ENCODE results near the gene PKD1.

Gene PKD1

DNA sequence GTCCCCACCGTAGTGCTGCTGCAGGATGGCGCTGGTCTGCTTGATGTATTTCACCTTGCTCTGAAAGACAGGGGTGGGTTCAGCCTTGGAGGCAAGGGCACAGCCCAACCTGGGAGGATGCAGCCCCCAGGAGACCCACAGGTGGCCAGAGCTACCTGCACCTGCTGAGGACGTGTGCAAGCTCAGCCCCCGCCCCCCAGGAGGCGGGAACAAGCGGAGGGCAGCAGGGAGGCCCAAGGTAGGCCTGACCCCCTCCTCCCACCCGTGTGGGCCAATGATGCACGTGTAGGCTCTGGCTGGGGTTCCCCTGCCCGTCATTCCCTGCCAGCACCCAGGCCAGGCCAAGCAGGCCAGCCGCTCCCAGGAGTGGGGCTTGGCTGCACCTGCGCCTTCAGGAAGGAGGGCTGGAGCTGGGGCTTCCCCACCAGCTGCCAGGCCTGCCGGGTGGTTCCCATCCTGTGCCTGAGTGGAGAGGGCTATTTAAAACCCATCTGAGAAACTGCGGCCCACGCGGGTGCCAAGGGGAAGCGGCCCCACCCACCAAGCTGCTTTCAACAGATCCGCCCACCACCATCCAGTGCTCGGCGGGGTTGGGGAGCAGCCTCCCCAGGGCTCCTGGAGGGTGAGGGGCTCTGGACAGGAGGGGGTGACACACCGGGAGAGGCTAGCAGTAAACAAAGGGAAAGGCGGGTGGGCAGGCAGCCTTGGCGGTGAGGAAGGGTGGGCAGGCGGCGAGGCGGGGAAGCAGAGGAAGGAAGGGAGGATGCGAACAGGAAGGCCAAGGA is 91.8 kb downstream of the PKD1 start:
- no peak for DNase-seq

DNA sequence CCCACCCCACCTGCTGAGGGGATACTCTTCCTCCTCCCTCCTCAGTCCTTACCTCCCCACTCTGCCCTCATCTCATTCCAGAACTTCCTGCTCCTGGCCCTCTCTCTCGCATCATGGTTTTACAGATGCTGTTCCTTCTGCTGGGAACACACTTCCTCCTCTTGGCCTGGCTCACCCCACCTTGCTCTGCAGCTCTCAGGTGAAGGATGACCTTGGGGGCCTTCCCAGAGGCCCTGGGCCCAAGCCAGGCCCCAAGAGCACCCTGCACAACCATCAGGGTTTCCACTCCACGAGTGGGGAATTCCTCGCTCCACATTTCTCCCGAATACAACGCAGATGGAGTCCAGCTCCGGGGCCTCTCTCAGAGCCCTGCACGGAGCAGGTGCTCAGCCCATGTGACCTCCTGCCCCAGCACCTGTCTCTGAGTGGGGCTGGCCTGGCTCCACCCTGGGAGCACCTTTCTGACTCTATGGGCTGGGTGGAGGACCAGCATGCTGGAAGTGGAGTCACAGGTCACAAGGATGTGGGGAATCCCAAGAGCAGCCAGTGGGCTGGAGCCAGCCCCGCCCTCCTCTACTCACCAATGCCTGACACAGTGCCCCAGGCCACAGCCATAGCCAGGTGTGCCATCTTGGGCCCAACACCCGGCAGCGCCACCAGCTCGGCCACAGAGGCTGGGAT is 92.6 kb downstream of the PKD1 start:
- DNase-seq, result no peak

DNA sequence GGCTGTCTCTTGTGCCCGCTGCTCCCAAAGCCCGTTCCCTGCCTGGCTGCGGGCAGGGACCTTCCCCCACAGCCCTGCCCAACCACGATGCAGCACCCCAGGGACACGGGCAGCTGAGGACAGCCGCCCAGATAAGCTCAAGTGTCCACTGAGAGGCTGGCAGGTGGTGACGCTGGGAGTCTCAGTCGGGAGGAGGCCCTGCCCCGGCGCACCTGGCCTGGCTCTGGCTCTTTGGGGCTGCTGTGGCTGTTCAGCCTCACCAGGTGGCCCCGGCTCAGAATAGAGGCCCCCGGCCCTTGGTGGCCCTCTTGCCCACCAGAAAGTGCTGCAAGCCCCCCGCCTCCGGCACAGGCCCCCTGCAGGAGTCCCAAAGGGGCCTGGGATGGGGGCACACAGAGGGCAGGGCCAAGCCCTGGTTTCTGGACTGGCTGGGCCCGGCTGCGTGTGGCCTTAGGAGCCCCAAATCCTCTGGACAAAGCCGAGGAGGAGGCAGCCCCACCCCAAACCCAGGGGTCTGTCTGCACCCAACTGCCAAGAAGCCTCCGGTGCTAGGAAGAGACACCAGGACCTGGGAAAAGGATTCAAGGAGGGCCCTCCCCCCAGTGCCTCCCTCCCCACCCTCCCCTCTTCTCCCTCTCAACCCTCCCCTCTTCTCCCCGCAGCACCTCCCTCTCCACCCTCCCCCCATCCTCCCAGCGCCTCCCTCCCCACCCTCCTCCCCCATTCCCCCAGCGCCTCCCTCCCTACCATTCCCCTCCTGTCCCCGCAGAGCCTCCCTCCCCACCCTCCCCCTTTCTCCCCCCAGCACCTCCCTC is 93.3 kb downstream of the PKD1 start:
- DNase-seq, result no peak

DNA sequence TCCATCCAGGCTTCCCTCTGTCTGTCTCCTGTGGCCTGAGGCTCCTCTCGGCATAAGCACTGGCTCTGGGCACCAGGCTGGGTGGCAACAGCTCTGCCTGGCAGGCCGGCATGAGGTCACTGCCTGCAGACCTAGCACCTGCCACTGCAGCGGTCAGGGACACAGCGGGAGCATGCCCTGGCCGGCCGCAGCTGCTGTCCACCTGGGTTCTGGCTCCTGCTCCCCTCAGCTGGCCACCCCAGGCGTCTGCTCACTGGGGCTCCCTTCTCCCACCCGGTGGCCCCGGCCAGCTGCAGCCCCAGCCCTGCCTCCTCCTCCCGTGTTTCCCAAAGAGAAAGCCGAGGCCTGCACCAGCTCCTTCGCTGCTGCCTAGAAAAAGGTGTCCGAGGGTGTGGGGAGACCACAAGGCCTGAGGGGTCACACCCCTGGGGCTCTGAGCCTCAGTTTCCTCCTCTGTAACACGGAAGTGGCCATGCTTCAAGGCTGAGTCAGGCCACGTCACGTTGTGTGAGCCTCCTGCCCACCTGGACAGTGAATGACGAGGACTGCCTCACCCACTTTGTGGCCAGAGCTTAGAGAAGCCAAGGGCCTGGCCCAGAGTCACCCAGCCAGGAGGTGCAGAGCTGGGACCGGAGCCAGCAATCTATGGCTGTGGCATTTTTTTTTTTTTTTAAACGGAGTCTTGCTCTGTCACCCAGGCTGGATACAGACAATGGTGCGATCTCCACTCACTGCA is 94.7 kb downstream of the PKD1 start:
- DNase-seq, result no peak

DNA sequence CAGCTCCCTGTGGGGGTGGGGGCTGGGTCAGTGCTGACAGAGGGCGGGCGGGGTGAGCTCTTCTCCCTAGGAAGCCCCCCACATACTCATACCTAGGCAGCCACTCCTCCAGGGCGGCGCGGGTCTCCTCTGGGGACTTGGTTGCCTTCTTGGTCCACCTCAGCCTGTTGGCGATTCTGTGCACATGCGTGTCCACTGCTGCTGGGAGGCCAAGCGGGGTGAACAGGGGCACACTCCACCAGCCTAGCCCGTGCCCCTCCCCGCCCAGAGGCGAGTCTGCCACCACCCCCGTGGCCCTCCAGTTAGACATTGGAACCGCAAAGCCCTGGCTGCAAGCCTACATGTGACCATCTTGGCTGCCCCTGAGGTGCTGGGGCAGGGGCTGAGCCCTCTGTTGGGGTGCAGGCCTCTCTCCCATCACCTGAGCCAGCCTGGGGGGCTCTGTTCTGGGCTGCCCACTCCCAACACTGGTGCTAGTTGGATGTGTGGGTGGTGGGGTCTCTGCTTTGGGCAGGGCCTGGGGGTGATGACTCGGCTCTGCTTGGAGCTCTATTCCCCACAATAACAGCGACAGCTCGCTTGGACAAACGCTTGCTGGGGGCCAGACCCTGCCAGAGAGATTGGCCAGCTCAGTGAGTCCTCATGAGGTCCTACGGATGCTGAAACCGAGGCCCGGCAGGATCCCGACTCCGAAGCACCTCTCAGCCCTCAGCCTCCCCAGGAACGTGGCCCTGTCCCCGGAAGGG is 95.5 kb downstream of the PKD1 start:
- no peak for DNase-seq

DNA sequence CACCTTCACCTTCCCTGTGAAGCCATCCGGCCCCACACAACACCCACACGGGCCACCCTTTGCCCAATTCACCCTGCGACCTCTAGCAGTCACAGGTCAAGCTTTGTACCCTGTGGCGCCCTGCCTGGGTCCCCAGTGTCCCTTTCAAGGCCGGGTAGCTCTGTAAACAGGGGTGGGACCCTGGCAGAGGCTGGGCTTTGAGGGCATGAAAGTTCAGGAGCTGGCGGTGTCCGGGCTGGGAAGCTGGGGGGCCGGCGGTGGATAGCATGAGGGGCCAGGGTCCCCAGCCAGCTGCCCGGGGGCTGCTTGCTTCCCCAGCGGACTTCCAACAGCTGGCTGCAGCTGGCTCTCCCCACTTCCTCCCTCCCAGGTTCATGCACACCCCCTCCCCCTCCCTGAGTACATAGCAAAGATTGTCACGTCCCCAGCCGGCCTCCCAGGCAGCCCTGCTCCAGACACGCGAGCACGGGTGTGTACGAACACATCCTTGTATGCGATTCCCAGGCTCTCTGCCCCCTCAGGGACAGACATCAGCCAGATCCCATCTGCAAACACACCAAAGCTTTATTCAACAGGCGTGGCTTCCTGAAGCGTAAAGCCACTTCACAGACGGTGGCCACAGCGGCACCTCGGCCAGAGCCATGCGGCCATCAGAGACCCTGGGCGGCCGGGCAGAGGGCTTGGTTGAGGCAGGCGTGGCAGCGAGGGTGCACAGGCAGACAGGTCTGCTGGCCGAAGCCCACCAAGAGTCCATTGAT is 96.2 kb downstream of the PKD1 start:
- no peak for DNase-seq

Data from activated CD4-positive, alpha-beta T cell treated with anti-CD3 and anti-CD28 coated beads, Interleukin-2, amount 50 U/mL, for 1 hour (primary cell).